Measurements from ENCODE around the gene RASAL1. TPM values are rescaled to one million over a fixed set of nuclear protein-coding genes. Genes with fewer than 3 reads are reported as not detected.

RASAL1 gene
- total and polyA plus RNA-seq, 2 experiments from 2014 or later = 0.24 to 0.33 TPM

DNA sequence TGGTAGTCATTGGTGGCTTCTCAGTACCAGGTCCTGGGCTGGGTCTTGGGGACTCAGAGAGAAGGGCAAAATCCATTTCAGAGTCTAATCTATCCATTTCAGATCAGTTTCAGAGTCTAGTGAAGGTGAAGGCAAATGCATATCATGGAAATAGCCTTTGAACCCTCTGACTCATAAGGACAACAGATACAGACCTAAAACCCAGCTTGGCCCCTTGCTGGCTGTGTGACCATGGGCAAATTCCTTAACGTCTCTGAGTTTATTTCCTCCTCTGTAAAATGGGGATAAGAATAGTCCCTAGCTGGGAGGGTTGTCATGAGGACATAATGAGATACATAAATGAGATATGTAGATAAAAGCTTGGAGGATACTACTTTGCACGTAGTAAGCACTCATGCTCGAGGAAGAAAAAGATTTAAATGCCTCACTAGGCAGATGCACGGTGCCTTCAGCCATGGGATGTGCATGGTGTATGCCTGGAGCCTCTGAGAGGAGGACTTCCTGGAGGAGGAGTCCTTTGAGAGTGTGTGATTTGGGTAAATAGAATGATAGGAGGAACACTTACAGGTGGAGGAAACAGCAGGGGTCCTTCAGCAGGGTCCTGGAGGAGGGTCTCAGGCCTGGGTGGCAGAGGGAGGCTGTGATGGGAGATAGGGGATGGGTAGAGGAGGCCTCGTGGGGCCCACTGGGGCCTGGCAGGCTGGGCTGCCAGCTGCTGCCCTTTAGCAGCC is 71.0 kb downstream of the RASAL1 start:
- Histone ChIP-seq H3K4me3 (no peak overlapping the region), H3K4me1 (ENCODE audit: low read depth) (no peaks in the 10 kb centered on the region), H3K9me3 (ENCODE audit: low read depth) (no peaks in the 10 kb centered on the region), H3K27me3 (no peaks in the 10 kb centered on the region), H3K36me3 (no peaks in the 10 kb centered on the region), H3K27ac (no peak overlapping the region)
- TF ChIP-seq, protein P1, sequence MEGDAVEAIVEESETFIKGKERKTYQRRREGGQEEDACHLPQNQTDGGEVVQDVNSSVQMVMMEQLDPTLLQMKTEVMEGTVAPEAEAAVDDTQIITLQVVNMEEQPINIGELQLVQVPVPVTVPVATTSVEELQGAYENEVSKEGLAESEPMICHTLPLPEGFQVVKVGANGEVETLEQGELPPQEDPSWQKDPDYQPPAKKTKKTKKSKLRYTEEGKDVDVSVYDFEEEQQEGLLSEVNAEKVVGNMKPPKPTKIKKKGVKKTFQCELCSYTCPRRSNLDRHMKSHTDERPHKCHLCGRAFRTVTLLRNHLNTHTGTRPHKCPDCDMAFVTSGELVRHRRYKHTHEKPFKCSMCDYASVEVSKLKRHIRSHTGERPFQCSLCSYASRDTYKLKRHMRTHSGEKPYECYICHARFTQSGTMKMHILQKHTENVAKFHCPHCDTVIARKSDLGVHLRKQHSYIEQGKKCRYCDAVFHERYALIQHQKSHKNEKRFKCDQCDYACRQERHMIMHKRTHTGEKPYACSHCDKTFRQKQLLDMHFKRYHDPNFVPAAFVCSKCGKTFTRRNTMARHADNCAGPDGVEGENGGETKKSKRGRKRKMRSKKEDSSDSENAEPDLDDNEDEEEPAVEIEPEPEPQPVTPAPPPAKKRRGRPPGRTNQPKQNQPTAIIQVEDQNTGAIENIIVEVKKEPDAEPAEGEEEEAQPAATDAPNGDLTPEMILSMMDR (IDR thresholded peaks at IDR 0.05; ENCODE audit: low read depth, low read length) = no peak
- no peak for DNase-seq (ENCODE audit: low read depth in 1 of 2, low spot score in 1 of 2)

DNA sequence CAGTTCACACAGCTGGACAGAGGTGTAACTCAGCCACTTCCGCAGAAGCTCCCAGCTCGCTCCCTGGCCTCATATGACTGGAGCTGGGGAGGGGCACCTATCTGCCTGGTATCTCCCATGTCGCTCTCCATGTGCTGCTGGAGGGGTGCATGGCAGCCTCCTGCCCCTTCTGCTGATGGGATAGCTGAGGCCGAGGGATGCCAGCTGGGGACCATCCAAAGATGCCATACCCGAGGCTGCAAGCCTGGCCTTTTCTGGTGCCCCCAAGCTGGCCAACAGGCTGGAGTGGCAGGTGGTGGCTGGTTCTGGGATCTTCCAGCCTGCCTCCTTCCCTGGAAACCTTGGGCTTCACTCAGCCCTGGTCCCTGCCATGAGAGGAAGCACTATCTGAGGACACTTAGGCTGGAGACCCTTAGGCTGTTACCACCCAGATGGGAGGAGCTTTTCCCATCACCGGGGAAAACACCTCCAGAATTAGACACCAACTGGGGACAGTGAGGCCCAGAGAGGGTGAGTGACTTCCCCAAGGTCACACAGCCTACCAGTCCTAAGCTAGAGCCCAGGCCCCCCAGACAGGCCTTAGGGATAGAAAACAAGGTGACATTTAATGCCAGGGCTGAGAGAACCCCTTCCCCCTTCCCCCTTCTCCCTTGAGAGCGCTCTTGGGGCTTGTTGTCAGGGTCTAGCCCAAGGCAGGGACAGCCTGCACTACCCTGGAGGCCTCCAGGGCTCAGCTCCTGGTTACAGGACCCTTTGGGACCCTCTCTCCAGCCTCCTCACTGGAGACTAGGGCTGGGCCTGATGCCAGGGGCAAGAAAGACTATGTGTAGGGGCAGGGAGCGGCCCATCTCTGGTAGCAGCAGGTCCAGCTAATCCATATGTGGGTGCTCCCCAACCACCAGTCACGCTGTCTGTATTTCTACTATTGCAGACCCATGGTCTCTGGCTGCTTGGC is 71.9 kb downstream of the RASAL1 start:
- Histone ChIP-seq H3K9me3 (ENCODE audit: low read depth) (no peaks in the 10 kb centered on the region), H3K27ac (no peak overlapping the region), H3K36me3 (no peaks in the 10 kb centered on the region), H3K4me3 (no peak overlapping the region), H3K4me1 (ENCODE audit: low read depth) (no peaks in the 10 kb centered on the region), H3K27me3 (peaks cover 6% of the 10 kb centered on the region)
- DNase-seq (ENCODE audit: low read depth in 1 of 2, low spot score in 1 of 2) = no peak
- TF ChIP-seq, protein P1 (IDR thresholded peaks at IDR 0.05; ENCODE audit: low read depth, low read length) = no peak

DNA sequence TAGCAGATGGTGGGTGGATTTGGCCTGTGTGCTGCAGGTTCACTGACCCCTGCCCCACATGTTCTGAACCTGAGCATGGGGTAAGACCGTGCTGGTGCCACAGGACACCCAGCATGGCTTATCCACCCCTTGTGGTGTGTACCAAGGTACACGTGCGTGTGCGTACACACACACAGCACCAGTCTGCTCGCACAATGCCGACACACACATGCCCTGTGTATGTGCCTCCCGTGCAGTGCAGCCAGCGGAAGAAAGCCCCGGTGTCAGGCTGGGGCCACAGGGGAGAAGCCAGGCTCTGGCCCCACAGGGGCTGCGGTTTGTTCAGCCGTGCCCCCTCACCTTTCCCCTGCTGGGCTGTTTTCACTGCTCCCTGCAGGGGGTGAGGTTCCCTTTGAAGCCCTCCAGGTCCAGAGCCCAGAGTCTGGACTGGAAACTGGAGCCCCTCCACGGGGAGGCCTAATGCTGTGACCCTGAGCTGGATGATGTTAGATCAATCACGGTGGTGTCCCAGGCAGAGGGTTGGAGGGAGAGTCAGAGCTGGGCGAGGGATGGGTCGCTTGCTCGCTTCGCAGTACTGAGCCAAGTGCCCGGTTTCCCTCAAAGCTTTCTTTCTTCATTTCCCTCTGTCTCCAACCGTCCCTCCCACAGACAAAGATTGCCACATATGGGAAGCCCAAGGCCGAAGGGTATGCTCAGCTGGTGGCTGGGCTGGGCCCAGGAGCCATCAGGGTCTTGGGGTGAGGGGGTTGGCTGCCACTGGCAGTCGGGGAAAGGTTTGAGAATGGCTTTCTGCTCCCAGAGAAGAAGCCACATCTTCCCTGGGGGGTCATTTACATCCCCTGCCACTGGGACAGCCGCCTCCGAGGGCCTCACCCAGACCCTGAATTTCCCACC is 72.8 kb downstream of the RASAL1 start:
- H3K27ac ChIP-seq = no peak overlapping the region
- peak in 1 of 2 donors; percentile 9 for DNase-seq (ENCODE audit: low read depth in 1 of 2, low spot score in 1 of 2)
- no peaks in the 10 kb centered on the region for H3K36me3 ChIP-seq
- TF ChIP-seq, protein P1 (IDR thresholded peaks at IDR 0.05; ENCODE audit: low read depth, low read length) = no peak
- peaks cover 15% of the 10 kb centered on the region for H3K27me3 ChIP-seq
- no peaks in the 10 kb centered on the region for H3K4me1 ChIP-seq (ENCODE audit: low read depth)
- no peak overlapping the region for H3K4me3 ChIP-seq
- no peaks in the 10 kb centered on the region for H3K9me3 ChIP-seq (ENCODE audit: low read depth)

DNA sequence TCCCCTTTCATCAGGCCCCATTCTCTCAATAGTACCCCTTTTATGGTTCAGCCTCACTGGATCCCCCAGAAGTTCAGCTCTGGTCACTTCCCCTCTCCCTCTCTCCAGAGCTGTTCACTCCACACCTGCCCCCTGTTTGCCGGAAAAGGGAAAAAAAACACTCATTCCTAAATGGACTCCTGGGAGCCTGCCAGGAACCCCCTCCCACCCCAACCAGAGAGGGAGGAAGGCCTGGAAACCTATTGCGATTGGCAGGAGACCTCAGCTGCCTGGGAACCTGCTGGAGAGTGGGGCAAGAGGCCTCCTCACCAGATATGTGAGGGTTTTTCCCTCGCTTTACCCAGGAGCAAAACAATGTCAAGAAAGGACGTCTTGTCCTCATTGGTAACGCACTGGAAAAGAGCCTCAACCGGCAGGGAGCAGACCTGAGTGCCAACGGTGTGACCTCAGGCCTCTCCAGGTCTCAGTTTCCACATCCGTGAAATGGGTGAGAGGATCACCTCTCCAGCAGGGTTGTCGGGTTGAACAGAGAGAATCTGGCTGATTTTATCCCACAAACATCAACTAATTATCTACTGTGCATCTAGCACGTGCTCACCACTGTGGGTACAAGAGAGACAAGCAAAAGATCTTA is 74.4 kb downstream of the RASAL1 start:
- peak in 1 of 2 donors; percentile 15 for DNase-seq (ENCODE audit: low read depth in 1 of 2, low spot score in 1 of 2)
- no peak overlapping the region for H3K4me3 ChIP-seq
- peaks cover 31% of the 10 kb centered on the region for H3K27me3 ChIP-seq
- H3K36me3 ChIP-seq = no peaks in the 10 kb centered on the region
- H3K9me3 ChIP-seq (ENCODE audit: low read depth) = no peaks in the 10 kb centered on the region
- TF ChIP-seq, protein P1 (IDR thresholded peaks at IDR 0.05; ENCODE audit: low read depth, low read length) = no peak
- no peaks in the 10 kb centered on the region for H3K4me1 ChIP-seq (ENCODE audit: low read depth)
- no peak overlapping the region for H3K27ac ChIP-seq

Data from cardiac muscle cell (in vitro differentiated cells and primary cell).